Lower leg skin (tissue), 4 donors: ENCODE measurements around the gene SLCO6A1. TPM values are rescaled to one million over a fixed set of nuclear protein-coding genes. Genes with fewer than 3 reads are reported as not detected.

Experiments
- DNase-seq, 2 donors: peaks; one replicate each; pipeline ENCODE4 v3.0.0-alpha.2; 2019; ENCODE audit warnings: low spot score in 2 of 2
- H3K4me3 ChIP-seq: fragments of 200-600 bp; sonication (generic); 2 replicates; pipeline ENCODE4 v1.5.1; 2017; ENCODE audit warnings: mild to moderate bottlenecking, low read depth; ENCODE audit not compliant: poor library complexity, severe bottlenecking
- POLR2A ChIP-seq, 2 donors: fragments of 450-650 bp; IDR thresholded peaks; one replicate each; pipeline ENCODE4 v1.6.1; 2016 to 2017; ENCODE audit warnings: antibody characterized with exemption in 2 of 2, mild to moderate bottlenecking in 1 of 2, moderate library complexity in 1 of 2
- WGBS, 2 donors: methylation state at CpG; one replicate each; pipeline ENCODE4 v1.1.5; 2018; 5-methylcytosine and 5-hydroxymethylcytosine counted together
- intact Hi-C: fragments of 100-400 bp; cut with DNase I; formaldehyde crosslinking; loops from one replicate; pipeline ENCODE4 v1.15.0; 2023; ENCODE audit warnings: low total_unique reads
- total RNA-seq, 4 donors: library from RNA; depleted of rRNA; stranded (reverse); fragments of >200 nt; gene quantifications; one replicate each; pipeline ENCODE4 v1.1.0, GENCODE V29; 2016
- TF ChIP-seq, protein P1 (sequence below), 3 donors: fragments of 450-650 bp; IDR thresholded peaks; one replicate each; pipeline ENCODE4 v1.5.1; 2016; ENCODE audit warnings: antibody characterized with exemption in 3 of 3, mild to moderate bottlenecking in 3 of 3, moderate library complexity in 2 of 3

Gene SLCO6A1
- total RNA-seq, 4 donors from 2014 or later, result not detected

DNA sequence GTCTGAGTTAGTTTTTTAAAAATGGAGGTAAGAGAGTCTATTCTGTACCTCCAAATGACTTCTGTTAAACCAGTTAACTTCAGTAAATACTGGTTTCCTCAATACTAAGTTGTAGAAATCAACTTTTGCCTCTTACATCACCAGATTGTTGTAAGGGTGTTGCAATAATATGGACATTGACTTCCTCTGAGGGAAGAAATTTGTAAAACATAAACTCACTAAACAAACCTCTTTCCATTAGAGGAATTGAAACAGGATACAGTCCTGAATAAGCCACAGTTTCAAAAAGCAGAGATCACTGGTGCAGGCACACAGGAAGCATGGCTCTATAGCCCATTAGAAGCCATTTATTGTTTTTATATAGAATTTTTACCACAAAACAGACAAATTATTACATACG lies 32.7 kb upstream of the SLCO6A1 start:
- 76 to 87% methylated on average over 1 of the region's 1 CpG for WGBS, 2 donors
- no peak for DNase-seq
- TF ChIP-seq POLR2A (IDR thresholded peaks at IDR 0.05), result no peak
- TF ChIP-seq, protein P1, sequence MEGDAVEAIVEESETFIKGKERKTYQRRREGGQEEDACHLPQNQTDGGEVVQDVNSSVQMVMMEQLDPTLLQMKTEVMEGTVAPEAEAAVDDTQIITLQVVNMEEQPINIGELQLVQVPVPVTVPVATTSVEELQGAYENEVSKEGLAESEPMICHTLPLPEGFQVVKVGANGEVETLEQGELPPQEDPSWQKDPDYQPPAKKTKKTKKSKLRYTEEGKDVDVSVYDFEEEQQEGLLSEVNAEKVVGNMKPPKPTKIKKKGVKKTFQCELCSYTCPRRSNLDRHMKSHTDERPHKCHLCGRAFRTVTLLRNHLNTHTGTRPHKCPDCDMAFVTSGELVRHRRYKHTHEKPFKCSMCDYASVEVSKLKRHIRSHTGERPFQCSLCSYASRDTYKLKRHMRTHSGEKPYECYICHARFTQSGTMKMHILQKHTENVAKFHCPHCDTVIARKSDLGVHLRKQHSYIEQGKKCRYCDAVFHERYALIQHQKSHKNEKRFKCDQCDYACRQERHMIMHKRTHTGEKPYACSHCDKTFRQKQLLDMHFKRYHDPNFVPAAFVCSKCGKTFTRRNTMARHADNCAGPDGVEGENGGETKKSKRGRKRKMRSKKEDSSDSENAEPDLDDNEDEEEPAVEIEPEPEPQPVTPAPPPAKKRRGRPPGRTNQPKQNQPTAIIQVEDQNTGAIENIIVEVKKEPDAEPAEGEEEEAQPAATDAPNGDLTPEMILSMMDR (IDR thresholded peaks at IDR 0.05), result no peak
- no peak overlapping the region for H3K4me3 ChIP-seq
- intact Hi-C loops, result no loop called here

DNA sequence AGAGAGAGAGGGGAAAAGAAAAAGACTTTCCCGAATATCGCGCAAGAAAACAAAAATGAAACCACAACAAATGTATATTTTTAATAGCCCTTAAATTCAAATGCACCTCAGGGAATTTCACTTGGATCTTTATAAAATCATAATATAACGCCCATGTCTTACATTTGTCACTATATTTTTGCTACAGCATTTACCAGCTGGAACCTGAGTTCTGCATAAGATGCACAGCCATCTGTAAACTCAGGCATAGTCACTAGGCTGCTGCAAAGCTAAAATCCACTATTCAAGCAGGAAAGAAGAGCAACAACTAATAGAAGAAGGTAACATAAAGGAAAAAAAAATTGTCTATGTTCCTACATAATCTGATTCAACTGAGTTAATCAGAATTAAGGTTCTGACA lies 30.6 kb upstream of the SLCO6A1 start:
- no peak for TF ChIP-seq POLR2A (IDR thresholded peaks at IDR 0.05)
- TF ChIP-seq, protein P1 (IDR thresholded peaks at IDR 0.05), result no peak
- intact Hi-C loops, result no loop called here
- no peak overlapping the region for H3K4me3 ChIP-seq
- no peak for DNase-seq
- WGBS, 2 donors, result 85 to 87% methylated on average over 4 of the region's 4 CpGs

DNA sequence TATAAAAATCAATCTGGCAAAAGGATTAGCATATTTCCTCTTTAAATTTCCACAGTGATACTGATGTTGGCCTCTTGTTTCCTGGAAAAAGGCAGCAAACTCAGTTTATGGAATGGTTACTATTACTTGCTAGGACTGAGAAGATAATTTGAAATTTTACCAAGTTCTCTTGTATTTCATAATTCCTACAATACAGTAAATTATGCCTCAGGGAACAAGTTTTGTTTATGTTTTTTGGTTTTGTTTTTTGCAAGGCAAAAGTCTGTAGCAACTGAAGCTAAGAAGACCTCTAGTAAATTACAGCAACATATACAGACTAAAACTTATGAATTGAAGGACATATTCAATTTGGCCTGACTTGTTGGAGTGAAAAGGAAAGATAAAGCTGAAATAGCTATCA lies 30.2 kb upstream of the SLCO6A1 start:
- DNase-seq, result no peak
- intact Hi-C loops, result no loop called here
- no peak overlapping the region for H3K4me3 ChIP-seq
- TF ChIP-seq, protein P1 (IDR thresholded peaks at IDR 0.05), result no peak
- no peak for TF ChIP-seq POLR2A (IDR thresholded peaks at IDR 0.05)

DNA sequence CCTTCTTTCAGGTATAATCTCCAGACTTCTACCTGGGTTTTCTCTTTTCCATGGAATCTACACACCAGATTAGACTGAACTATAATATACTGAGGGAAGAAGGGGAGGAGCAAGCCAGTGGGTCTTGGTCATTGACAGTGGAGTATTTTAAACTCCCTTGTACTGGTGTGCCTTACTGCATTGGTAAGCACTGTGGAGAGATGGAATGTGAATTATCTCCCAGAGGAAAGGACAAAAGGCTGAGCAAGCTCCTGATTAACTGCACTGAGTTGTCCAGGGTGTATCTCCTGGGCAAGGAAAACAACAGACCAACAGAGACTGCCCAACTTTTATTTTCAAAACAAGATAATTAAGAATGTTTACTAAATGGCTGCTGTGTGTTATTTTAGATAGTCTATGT lies 29.8 kb upstream of the SLCO6A1 start:
- DNase-seq, result no peak
- intact Hi-C loops, result no loop called here
- H3K4me3 ChIP-seq, result no peak overlapping the region
- TF ChIP-seq, protein P1 (IDR thresholded peaks at IDR 0.05), result no peak
- no peak for TF ChIP-seq POLR2A (IDR thresholded peaks at IDR 0.05)

DNA sequence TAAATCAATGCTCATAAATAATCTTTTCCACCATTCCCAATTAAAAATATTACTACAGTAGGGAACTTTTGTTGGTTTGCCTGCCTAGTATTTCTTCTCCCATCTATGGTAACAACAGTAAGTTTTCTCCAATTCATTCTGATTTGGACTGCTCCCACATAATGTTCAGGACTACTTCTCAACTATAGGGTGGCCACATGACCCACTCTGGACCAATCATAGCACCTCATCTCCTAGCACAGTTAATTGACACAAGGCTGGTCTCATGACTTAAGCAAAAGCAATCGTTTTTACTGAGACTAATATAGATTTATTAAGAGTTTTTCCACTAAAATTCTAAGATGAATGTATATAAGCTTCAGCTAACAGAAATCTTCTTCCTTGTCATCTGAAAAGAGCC lies 28.7 kb upstream of the SLCO6A1 start:
- 53 to 57% methylated on average over 1 of the region's 1 CpG for WGBS, 2 donors
- intact Hi-C loops, result no loop called here
- H3K4me3 ChIP-seq, result no peak overlapping the region
- TF ChIP-seq, protein P1 (IDR thresholded peaks at IDR 0.05), result no peak
- no peak for DNase-seq

DNA sequence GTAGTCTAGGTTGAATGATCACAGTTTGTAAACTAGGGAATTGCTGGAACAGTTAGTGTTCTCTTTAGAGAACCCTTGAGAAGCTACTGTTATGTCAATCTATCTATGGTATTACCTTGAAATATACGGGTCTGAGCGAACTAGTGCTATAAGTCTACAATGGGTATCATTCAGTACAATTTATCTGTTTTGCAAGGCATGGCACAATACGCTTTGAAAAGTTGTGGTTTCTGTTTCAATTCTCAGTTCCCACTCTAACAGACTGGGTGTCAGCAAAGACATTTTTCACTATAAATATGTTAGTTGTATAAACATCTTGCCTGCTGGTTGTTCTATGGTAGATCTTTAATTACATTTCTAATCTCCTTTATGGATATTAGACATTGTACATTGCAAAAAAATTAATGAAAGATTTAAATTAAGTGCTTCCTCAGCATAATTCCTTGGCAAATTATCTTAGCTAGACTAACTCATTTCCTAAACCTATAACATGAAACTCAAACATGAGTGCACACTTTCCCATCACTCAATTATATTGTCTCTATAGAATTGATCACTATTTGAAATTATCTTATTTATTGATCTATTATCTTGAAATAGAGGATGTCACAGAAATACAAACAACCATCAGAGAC lies 24.9 kb upstream of the SLCO6A1 start:
- intact Hi-C loops, result no loop called here
- whole genome bisulfite sequencing, 2 donors, result 81 to 86% methylated on average over 3 of the region's 3 CpGs
- DNase-seq, result no peak
- no peak overlapping the region for H3K4me3 ChIP-seq
- no peak for TF ChIP-seq POLR2A (IDR thresholded peaks at IDR 0.05)
- TF ChIP-seq, protein P1 (IDR thresholded peaks at IDR 0.05), result no peak
